Measurements from ENCODE around the gene ENPP6.
"Not testable (repeated sequence)": the region's sequence is repeated elsewhere in the genome, so short reads cannot be mapped to it uniquely, and the experiment has no call there.

Gene ENPP6

DNA sequence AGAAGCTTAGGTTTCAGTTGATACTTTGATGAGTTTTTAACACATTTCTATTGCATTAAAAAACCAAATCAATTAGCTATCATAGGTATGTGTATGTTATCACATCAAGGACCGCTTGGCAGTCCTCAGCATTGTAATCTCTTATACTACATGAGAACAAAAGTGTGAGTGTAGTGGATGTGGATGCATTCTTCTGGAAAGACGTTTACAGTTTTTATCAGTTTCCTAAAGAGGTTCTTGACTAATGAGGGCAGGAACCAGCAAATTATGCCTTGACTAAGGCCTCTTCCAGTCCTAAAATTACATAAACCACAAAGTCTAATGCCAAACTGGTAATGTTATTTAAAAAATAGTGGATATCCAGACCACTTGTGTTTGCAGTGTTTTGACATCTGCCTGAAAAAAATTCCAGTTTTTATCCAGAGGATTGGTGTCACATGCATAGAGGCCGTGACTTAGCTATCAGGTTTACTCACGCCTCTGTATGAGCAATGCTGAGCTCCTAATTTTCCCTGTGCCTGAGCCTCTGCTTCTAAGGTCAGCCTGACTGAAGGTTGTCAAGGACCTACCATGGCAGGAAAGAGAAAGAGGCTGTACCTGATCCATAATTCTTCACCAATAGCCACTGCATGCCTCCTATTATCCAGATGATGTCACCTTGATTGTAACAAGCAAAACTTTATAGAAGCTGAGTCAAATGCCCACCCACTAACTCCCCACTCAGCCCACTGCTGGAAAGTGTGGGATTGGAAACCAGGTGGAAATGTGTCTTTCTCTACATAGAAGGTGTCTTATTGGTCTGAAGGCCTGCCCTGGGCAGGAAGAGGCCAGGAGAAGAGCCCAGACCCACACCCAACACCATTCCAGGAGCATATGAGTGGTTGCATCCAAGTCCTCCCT, 68.7 kb downstream of the ENPP6 start:
- DNase-seq (ENCODE audit: low read depth in 3 of 3) = no peak

DNA sequence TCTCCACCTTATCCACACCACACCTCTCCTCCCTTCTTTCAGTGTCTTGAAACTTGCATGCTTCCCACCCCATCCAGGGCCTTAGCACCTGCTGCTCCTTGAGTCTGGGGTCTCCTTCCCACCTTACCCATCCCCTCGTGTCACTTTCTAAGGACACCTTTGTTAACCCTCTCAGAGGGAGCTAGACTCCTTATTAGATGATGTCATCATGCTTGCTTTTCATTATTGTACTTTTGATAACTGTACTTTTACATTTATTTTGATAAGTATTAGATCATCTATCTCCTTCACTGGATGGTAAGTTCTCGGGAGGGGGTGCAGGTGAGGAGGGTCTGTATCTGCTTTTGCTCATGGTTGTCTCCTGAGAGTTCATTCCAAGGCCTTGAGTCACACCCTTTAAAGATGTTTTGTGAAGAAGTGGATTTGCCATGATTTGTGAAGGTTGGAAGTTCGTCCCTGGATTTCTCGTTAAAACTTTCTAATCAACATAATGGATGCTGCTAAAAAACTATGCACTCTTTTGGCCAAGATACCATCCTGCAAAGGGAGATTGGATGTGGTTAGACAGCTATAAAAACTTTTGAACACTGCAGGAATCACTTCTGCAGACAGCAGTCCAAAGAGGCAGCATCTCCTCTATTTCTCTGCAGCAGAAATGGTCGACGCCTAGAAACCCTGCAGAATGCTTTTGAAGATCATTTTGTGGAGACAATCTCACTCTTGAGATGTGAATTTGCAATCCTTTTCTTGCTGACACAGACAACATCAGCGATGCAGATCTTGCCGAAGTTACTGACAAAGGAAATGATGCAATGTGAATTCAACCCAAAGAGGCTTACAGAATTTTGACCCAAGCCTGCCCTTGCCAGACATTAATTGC, 69.6 kb downstream of the ENPP6 start:
- DNase-seq (ENCODE audit: low read depth in 3 of 3) = no peak

DNA sequence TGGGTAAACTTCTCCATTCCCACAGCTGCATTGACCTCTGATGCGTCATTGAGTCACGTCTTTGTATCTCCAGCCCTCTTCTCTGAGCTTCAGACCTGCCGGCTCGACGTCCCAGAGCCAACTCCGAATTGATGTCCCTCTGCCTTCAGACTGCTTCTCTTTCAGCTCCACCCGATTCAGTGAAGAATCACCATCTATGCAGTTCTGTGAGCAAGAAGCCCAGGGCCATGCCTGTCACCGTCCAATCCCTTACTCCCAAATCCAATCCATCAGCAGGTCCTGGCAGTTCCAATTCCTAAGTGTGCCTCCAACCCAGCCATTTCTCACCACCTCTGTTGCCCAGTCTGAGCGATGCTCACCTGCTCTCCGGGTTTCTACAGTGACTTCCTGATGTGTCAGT, 70.7 kb downstream of the ENPP6 start:
- DNase-seq (ENCODE audit: low read depth in 3 of 3) = no peak

DNA sequence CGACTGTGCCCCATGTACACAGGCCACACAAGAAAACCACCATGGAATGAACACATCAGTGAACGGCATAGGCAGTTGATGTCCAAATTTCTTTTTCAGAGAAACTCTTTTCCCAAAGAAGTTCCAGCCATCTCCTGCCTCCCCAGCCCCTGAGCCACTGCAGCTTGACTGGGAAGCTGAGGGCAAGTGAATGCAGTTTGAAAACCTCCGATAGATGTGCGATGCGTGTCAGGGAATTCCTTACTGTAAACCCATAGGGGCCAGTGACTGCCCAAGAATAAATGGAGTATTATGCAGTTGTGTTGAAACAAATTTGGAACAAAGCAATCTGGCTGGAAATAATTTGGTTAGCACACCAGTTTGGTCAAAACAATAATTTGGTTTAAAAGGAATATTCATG, 72.1 kb downstream of the ENPP6 start:
- DNase-seq (ENCODE audit: low read depth in 3 of 3) = no peak

DNA sequence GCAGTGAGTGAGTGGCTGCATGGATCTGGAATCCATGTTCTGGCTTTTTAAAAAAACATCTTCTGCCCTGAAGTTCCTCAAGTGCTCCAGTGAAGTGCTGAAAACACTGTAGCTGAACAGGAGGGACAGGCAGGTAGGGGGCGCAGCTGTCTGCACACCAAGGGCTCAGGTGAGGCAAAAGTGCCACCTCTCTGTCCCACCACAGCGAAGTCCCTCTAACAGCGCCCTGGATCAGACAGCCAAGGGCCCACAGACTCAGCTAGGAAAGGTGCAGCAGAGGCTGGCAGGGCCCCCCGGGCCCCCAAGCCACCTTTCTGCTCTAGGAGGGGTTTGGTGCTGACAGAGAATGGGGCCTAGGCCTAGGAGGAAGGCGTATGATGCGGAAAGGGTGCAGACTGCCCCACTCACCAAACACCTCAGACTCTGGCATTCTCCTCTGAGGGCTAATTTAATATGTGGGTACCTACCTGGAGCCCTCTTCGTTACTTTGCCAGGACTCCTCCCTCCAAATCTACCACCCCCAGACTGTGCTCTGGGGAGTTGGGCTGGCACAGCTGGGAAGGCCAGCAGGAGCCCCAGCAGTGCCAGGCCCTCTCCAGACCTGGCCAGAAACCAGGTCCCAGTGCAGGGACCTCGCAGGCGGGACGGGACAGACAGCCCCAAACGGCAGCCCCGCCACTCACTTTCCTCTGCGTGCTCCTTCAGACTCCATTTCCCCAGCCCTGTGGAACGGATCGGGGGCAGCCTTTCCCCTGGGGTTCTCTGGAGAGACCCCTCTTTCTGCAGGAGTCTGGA, 73.7 kb downstream of the ENPP6 start:
- no peak for DNase-seq (ENCODE audit: low read depth in 3 of 3)

DNA sequence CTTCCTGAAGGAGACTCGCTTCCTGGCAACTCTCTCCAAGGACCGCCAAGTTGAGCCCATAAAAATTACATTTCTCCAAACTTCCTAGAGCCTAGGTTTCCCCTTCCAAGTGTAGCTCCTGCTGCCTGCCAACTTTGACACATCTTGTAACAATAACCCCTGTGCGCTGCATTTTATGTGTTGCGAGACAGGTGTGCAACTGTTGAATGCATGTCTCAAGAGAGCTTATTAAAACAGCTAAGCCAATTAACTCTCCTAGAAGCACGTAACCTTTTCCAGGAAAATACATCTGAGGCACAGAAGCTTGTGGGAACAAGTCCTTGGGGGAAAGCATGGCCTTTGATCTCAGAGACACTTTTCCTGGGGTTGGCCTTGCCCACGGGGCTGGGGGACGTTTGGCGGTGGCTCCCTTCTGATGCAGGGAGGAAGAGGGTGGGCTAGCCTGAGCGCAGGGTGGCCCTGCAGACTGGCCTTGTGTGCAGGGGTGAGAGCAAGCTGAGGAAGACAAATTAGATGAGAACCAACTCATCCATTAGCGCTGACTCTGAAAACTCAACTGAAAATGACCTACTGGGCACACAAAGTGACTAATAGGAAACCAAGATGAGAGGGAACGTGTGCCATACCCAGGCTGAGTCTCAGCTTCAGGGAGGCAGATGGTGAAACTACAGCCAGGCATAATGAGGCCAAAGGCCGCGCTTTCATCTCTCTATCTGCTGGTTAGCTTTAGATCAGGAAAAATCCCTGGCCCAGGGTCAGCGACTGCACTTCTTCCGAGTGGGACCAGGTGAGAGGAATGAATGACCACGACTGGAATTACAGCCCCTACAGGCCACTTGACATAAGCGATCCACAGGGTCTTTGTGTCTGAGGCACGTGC, 75.3 kb downstream of the ENPP6 start:
- no peak for DNase-seq (ENCODE audit: low read depth in 3 of 3)

DNA sequence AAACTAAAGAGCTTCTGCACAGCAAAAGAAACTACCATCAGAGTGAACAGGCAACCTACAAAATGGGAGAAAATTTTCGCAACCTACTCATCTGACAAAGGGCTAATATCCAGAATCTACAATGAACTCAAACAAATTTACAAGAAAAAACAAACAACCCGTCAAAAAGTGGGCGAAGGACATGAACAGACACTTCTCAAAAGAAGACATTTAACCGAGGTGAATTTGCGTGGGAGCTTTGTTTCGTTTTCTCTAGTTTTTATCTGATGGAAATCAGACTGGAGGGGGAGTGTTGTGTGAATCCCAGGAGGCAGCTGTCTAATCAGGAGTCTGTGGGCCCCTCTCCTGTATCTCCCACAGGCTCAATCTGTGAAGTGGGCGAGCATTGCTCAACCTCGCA, 76.8 kb downstream of the ENPP6 start:
- DNase-seq (ENCODE audit: low read depth in 3 of 3) = not testable (repeated sequence)

DNA sequence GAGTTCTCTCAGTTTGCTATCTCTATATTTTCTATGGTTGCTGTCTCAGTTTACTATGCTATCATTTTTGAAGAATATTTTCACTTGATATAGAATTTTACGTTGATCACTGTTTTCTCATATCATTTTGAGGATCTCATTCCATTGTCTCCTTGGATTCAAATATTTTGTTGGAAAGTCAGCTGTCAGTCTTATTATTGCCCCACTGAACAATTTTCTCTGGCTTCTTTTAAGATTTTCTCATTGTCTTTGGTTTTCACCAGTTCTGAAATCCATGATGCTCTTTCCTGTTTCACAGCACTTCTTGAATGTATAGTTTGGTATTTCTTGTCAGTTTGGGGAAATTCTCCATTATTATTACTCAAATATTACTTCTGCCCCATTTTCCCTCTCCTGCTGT, 81.1 kb downstream of the ENPP6 start:
- no peak for DNase-seq (ENCODE audit: low read depth in 3 of 3)

DNA sequence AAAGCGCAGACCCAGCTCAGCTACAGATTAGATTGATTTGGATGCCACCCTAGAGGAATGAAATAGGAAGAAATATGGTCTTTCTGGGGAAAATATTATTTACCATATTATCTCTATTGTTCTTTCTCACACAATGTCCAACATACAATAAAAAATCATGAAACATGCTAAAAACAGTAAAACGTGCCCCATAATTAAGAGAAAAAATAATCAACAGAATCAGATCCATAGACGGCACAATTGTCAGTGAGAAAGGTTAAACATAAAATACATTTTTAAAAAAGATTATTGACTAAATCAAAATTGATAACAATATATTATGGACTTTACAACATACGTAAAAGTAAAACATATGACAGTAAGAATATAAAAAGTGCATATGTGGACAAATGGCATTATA, 90.9 kb downstream of the ENPP6 start:
- no peak for DNase-seq (ENCODE audit: low read depth in 3 of 3)

DNA sequence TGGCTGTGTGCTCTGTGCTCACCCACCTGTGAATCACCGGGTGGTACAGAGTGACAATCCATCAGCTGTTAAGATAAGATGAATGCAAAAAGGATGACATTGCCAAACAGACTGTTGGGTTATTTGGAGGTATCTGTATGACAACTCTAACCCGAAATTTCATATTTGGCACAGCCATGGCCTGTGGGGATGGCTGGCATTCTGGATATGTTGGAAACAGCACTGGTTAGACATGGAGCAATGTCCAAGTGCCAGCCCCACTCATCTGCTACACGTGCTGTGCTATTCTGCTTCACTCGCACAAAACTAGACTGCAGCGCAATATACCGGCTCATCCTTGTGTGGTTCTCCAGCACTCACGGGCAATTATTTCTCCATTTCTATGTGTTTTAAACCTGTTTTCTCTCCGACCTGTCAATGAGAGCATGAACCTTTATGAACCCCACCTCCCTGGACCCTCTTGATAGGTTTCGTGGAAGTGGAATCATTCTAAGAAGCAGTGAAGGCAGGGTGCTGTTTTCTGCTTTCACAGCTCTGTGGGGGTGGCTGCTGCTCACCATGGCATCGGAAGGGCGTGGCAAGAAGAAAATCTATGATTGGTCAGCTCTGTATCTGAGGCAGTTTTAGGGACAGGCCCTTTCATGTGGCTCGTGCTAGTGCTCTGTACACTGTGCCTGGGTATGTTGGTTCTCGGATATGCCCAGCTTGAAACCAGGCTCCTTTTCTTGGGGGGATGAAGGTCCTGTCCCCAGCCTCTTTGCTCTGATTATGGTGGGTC, 94.9 kb downstream of the ENPP6 start:
- DNase-seq (ENCODE audit: low read depth in 3 of 3) = no peak

DNA sequence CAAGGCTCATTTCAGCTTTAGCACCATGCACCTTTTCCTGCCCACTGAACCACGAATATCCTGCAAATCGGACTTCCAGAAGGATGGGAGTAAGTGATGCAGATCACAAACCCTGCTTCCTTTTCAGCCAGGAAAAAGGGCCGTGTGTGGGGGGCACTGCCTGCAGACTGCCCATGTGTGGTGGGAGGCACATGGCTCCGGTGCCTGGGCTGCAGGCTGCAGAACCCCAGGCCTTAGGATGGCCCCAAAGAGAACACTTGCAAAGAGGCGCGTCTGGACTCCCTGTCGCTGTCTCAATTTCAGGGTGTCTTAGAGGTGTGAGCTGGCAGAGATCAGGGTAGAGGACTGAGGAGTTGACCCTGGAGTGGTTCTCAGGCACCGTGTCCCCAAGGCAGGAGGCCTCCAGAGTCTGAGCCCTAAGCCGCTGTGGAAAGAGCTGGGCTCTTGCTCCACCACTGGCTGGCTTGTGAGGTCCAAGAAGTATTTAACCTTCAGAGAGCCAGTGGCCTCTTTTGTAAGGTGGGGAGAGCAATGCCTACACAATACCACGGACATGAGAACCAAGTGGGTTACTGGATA, 97.0 kb downstream of the ENPP6 start:
- no peak for DNase-seq (ENCODE audit: low read depth in 3 of 3)

DNA sequence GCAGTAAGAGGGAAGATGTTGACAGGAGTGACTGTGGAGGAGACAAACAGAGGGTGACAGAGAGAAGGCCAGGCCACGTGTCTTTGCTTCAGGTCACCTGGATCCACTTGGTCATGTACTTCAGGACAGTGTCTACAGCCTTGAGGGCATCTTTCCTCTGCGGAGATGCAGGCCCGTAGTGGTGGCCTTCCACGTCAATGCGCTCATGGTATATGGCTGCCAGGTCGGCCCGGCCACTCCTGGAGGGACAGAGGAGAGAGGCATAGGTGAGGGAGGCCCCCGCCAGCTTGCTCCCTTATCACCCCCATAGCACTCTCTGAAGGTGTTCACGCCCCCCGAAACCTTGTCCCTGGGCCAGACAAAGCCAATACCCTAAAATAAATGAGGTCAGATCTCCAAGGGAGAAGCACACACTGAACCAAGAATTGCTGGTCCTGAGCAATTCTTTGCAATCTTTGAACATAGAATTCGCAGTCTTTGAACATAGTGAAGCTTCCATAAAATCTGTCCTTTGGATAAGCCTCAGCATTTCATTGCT, 99.9 kb downstream of the ENPP6 start:
- DNase-seq (ENCODE audit: low read depth in 3 of 3) = no peak

DNA sequence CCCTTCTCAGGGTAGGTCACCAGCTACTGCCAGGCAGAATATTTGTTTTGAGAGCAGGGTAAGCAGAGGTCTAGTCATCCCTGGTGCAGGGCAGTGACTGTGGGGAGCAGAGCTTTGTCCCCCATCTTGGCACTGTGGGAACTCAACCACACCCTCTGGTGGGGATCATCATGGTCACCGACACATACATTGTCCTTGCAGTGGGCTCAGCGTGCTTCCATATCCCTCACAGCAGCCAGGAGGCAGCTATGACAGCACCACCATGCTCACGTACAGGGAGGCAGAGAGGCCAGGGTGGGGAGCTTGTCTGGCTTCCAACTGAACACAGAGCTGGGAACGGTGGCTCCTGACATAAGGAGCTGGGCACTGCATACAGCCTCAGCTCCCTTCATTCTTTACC, 102.3 kb downstream of the ENPP6 start:
- no peak for DNase-seq (ENCODE audit: low read depth in 3 of 3)

DNA sequence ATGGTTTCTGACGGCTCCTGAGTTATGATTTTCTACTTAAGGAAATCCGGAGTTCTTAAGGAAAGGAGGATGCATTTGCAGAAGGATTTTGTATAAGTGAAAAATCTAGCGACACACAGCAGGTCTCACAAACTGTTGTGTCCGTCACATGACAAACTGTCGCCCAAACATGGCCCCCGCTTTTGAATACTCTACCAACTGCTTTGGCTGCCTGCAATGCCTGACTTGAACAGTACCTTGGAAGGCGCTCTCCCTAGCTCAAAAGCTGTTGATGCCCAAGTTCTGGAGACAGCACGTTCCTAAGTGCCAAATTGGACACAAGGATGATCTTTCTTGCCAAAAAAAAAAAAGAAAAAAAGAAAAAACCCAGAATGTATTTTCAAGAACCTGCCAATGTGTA, 103.2 kb downstream of the ENPP6 start:
- DNase-seq (ENCODE audit: low read depth in 3 of 3) = no peak

DNA sequence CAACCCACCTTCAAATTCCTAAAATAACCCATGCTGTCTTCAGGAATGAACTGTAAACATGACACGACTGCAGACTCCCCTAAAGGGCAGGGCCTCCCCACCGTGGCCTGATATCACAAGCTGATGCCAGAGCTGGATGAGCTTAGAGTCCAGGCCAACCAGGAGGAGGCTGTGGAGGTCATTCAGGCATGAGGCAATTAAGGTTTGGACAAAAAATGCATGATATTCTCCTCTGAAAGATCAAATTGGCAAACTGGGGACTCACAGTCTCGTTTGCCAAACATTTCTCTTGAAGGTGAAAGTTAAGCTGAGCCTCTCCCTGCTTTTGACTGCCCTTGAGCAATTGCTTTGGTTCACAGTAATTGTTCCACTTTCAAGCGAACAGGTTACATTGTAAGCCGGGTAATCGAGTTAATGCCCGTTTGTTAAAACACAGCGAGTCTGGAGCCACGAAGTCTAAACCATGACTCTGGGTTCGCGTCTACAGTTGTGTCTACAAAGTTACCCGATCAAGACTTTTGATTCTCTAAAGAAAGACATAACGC, 105.6 kb downstream of the ENPP6 start:
- DNase-seq (ENCODE audit: low read depth in 3 of 3) = no peak

DNA sequence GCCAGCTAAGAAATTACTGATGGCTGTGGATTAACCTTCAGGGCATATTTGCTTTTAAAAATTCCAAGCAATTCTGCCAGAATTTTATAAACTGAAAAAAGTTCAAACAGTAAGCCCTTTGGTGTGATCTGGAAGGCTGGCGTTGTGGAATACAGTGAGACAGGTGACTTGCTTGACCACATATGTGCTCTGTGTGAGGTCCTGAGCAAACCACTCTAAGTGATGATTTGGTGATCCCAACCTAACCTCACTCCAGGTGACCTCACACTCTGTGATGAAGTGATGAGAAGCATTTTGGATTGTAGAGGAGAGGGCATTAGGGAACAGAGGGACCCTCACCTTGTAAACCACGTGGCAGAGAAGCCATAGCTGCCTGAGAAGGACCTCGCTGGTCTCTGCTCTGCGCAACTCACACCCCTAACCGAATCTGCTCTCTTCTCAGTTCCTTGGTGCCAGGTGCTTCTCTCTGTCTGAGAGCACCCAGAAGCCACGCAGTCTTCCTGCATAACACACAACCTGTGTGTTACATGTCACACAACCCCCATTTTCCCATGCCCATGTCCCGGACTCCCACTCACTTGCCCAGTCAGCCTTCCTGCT, 106.3 kb downstream of the ENPP6 start:
- no peak for DNase-seq (ENCODE audit: low read depth in 3 of 3)

DNA sequence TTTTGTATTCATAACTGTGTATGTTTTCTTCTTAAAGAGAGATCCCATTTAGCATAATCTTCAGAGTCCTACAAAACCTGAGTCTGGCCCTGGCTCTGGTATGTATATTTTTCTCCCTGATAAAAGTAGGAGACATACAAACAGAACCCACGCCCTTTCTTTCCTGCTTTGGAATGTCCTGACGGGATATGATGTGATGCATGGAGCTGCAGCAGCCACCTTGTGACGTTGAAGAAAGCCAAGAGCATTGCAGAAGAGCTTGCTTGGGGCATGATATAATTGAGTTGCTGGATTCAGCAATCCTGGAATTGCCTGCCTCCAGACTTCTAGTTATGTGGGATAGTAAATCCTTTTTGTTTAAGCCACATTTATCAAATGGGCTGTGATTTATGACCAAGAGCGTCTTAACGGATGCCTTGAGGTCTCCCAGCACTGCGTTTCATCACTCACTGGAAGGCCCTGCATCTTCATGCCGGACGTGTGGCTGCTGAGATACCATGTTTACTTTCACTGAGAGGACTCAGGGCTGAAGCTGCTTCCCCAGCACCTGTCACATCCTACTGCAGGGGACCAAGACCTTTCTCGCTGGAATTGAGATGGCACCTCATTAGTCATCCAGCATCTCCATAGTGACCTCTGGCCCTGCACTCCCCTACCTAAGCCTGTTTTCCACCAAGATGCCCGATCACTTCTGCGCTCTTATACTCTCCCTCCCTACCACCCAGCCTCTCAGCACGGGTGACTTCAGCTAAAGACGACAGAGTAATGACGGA, 107.0 kb downstream of the ENPP6 start:
- no peak for DNase-seq (ENCODE audit: low read depth in 3 of 3)

DNA sequence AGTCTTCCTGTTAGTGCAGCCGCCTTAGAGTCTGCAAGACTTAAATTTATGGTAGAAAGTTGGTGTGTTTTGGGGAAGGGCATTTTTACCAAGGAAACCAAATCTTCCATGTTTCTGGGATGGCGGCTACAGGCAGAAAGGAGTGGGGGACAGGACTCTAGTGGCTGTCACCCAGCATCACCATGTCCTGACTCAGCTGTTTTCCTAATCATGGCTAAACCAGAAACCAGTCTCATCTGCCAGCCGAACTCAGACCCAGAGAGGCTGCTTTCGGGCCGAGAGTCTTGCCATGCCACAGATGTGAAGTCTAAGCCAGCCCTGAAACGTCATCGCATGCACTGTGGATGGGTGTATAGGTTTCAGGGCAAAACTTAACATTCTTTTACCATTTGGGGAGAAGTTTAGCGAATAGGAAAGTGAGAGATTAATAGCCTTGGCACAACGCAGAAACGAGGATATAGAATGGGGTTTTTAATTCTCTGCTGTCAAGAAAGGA, 109.6 kb downstream of the ENPP6 start:
- DNase-seq (ENCODE audit: low read depth in 3 of 3) = no peak
